ENCODE results near the gene MRPL22.
"Not testable (repeated sequence)": the region's sequence is repeated elsewhere in the genome, so short reads cannot be mapped to it uniquely, and the experiment has no call there.

The MRPL22 gene

GRCh38 chr5:154999865-155000264, 59.0 kb downstream of the MRPL22 start:
- no peak for DNase-seq

GRCh38 chr5:155001523-155001922, 60.6 kb downstream of the MRPL22 start:
- no peak for DNase-seq

GRCh38 chr5:155002722-155003121, 61.8 kb downstream of the MRPL22 start:
- DNase-seq = not testable (repeated sequence)

- DNase-seq = no peak
Measured at GRCh38 chr5:155004138-155004744, 63.4 kb downstream of the MRPL22 start.

- DNase-seq = not testable (repeated sequence)
Measured at GRCh38 chr5:155006265-155006664, 65.4 kb downstream of the MRPL22 start.

GRCh38 chr5:155008669-155009068, 67.8 kb downstream of the MRPL22 start:
- no peak for DNase-seq

- DNase-seq = no peak
Measured at GRCh38 chr5:155010881-155011280, 70.0 kb downstream of the MRPL22 start.

- DNase-seq = no peak
Measured at GRCh38 chr5:155013526-155013925, 72.7 kb downstream of the MRPL22 start, which contains the start of gene KIF4B. TSS of gene KIF4B (plus strand) at chr5:155013755. CDS start at chr5:155013860, 105 bp downstream.

GRCh38 chr5:155015239-155015638, 74.4 kb downstream of the MRPL22 start:
- no peak for DNase-seq

- DNase-seq = no peak
Measured at GRCh38 chr5:155017610-155018009, 76.7 kb downstream of the MRPL22 start.
